B cell (primary cell): ENCODE results near the gene TRIO.

Experiments
- CTCF ChIP-seq: fragments of 200-600 bp; IDR thresholded peaks from one replicate; pipeline ENCODE4 v1.8.0; 2022; ENCODE audit warnings: antibody characterized with exemption, mild to moderate bottlenecking
- EZH2 ChIP-seq: IDR thresholded peaks from 2 replicates; pipeline ENCODE4 v1.6.1; 2012; ENCODE audit warnings: borderline replicate concordance, low read depth, mild to moderate bottlenecking, moderate library complexity, low read length; ENCODE audit not compliant: insufficient read depth, poor library complexity, severe bottlenecking

- TF ChIP-seq CTCF: no peak
- TF ChIP-seq EZH2: no peak
Measured at GRCh38 chr5:14458414-14458813, 315.3 kb downstream of the TRIO start.
